Measurements from ENCODE around the gene TCEANC.

DNA sequence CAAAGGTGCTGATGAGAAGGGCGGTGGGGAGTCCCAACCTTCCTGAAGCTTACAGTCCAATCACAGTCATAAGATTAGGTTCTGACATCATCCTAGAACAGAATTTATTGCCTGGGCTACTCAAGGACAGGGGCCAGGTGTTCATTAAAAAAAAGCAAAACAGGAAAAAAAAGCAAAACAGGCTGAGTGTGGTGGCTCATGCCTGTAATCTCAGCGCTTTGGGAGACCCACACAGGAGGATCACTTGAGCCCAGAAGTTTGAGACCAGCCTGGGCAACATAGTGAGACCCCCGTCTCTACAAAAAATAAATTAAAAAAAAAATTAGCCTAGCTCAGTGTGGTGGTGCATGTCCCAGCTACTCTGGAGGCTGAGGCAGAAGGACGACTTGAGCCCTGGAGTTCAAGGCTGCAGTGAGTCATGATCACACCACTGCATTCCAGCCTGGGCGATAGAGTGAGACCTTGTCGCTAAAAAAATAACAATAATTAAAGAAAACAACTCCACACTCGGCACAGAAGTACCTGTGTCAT lies 39.0 kb downstream of the TCEANC start:
- no peak for TF ChIP-seq GATA2 (IDR thresholded peaks at IDR 0.05; ENCODE audit: low read depth, low read length)
- TF ChIP-seq GATA3 (IDR thresholded peaks at IDR 0.05; ENCODE audit: low read depth, low read length): no peak
